NB4 (cell line): ENCODE data around the gene NEMP1.
A peak's percentile ranks its signal among the peaks of the same experiment; 100 is the strongest.

Experiments
- DNase-seq: peaks from one replicate; pipeline ENCODE4 v3.0.0; 2010; ENCODE audit warnings: low read depth
- H3K4me3 ChIP-seq: one replicate; pipeline ENCODE4 v1.5.1; 2011; ENCODE audit warnings: mild to moderate bottlenecking, low read depth, low read length, moderate library complexity
- CTCF ChIP-seq: IDR thresholded peaks from one replicate; pipeline ENCODE4 v1.5.1; 2012; ENCODE audit warnings: low read depth, low read length
- MYC ChIP-seq: IDR thresholded peaks from 2 replicates; pipeline ENCODE4 v1.6.1; 2011; ENCODE audit warnings: low read depth, low read length
- POLR2A ChIP-seq: IDR thresholded peaks from 2 replicates; pipeline ENCODE4 v1.6.1; 2011; ENCODE audit warnings: mild to moderate bottlenecking; ENCODE audit not compliant: insufficient read length; ENCODE audit errors: extremely low read depth
- TF ChIP-seq, protein P1 (sequence below): IDR thresholded peaks from 2 replicates; pipeline ENCODE4 v1.6.1; 2011; ENCODE audit warnings: low read depth, low read length

NEMP1 gene

GRCh38 chr12:57112492-57113294 lies 34.1 kb upstream of the NEMP1 start:
- H3K4me3 ChIP-seq, result peak overlapping the region; percentile 39
- TF ChIP-seq, protein P1, sequence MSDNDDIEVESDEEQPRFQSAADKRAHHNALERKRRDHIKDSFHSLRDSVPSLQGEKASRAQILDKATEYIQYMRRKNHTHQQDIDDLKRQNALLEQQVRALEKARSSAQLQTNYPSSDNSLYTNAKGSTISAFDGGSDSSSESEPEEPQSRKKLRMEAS, result peak; percentile 83
- TF ChIP-seq POLR2A (no peak), CTCF (peak; percentile 59), MYC (peak; percentile 25)
- no peak for DNase-seq

DNA sequence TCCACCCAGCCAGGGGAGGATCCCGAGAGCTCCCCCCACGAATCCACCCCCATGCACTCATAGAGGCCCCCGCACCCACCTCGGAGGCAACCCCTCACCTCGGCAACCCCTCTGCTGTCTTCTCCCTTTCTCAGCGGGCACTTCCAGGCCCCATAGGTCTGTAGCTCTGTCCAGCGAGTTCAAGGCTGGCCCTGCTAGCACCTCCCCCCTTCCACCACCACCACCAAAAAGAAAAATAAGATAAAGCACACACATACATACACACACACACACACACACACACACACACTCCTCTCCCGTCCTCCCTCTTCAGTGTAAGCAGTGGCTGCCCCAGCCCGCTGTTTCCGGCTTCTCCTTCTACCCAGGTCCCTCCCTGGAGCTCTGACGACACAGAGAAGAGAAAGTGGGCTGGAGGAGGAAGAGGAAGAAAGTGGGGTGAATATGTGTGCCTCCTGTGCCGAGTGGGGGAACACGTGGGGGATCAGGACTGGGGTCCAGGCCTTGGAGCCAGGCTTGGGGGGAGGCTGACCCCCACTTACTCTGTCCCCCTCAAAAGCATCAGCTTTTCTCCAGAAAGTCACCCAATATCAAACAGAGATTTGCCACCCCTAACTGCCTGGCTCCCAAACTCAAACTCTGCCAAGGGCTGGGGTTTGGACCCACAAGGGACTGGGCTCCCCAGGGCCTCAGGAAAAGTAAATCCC lies 32.6 kb upstream of the NEMP1 start, which contains the start of gene STAT6:
TSS of gene STAT6 (minus strand) at position 332 of the 704 bp plus-strand sequence. CDS start 3,084 bp downstream, outside the sequence.
- DNase-seq, result peak; percentile 95
- peak within 1 kb of the TSS; percentile 84 for H3K4me3 ChIP-seq
- TF ChIP-seq MYC, result peak; percentile 83
- TF ChIP-seq, protein P1, result peak; percentile 94
- TF ChIP-seq POLR2A, result peak; percentile 50
- no peak for TF ChIP-seq CTCF

GRCh38 chr12:57110104-57111030 lies 31.8 kb upstream of the NEMP1 start:
- peak; percentile 96 for DNase-seq
- peak overlapping the region; percentile 84 for H3K4me3 ChIP-seq
- TF ChIP-seq CTCF (no peak), POLR2A (peak; percentile 16)
- TF ChIP-seq, protein P1, result peak; percentile 56

GRCh38 chr12:57109207-57110103 lies 30.9 kb upstream of the NEMP1 start:
- TF ChIP-seq POLR2A (no peak), CTCF (no peak), MYC (no peak)
- TF ChIP-seq, protein P1, result no peak
- peak overlapping the region; percentile 84 for H3K4me3 ChIP-seq

More at GRCh38 chr12:57109207-57110103, 30.9 kb upstream of the NEMP1 start:
- no peak for DNase-seq
